ENCODE data around the gene VAMP1. TPM values are rescaled to one million over a fixed set of nuclear protein-coding genes. Genes with fewer than 3 reads are reported as not detected.

Gene VAMP1
- total and polyA plus RNA-seq, 10 of the 15 experiments (the other 5 are each of a cell fraction or from before 2014, with no cell fraction given) = 4.8 to 123 (median 27.5) TPM

DNA sequence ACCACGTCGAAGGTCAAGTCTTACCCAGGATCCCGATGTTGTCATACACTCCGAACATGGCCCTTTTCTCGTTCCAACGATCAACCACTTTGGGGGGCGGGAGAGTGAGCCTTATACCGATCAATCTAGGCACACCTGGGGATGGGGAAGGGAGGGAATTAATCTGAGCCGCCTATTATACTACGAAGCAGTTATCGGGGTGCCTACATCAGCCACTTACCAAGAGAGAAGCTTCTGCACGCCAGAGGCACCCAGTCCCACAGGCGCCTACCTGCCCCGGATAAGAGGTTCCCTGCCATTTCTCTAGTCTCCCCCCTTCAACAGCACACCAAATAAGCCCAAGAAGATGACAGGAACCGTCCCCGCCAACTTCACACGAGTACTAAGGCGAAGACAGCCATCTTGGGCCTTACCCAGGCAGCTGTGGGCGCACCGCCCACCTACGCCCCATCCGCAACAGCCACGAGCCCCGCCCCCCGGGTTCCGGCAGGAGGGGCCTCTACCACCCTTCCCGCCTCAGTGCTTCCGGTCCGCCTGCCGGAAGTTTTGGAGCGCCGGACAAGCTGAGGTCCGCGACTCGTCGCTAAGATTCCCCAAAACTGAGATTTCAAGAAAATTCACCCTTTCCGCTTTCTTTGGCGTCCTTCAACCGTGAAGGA is 22.5 kb upstream of the VAMP1 start, which contains the start of gene MRPL51:
TSS of gene MRPL51 (minus strand) at position 425 of the 659 bp plus-strand sequence. CDS start at position 299, 126 bp downstream.
- H3K9ac ChIP-seq (ENCODE audit: control insufficient read depth, insufficient read depth, low read length) = peak within 1 kb of the TSS; percentile 95
- peak within 1 kb of the TSS; percentile 93 for H3K4me3 ChIP-seq
- ChIA-PET CTCF (interaction anchor here (0.7 to 2.2 kb wide), 11 partner anchors 9 to 69 kb away, joined by 3 to 12 read pairs (median 4); partner anchors contain the start of gene GAPDH), POLR2A (interaction anchor here (0.8 to 1.8 kb wide), 13 partner anchors 9 to 196 kb away, joined by 3 to 25 read pairs (median 5); partner anchors contain the start of genes CD27, GAPDH, VAMP1 and ZNF384), SMC1A (ENCODE audit: uncharacterized antibody, unreplicated experiment) (interaction anchor here (0.8 to 1.5 kb wide), 8 partner anchors 11 to 69 kb away, joined by 3 to 5 read pairs (median 4); partner anchors contain the start of genes TAPBPL and VAMP1), RAD21 (ENCODE audit: unreplicated experiment) (interaction anchor here (0.7 to 1.5 kb wide), 15 partner anchors 22 to 260 kb away, joined by 3 to 7 read pairs (median 4); partner anchors contain the start of genes GAPDH, MLF2, TAPBPL and VAMP1)
- H3K36me3 ChIP-seq (ENCODE audit: control insufficient read depth in 2 of 2, insufficient read depth in 2 of 2, low read length in 1 of 2) = peaks cover 2 to 14% of the 10 kb centered on the region in 2 experiments
- no peaks in the 10 kb centered on the region for H3K27me3 ChIP-seq (replicated peaks in 1 of 2; ENCODE audit: control insufficient read depth in 2 of 2, insufficient read depth in 2 of 2, low read length in 1 of 2)
- peak within 1 kb of the TSS; percentile 97 for H3K27ac ChIP-seq (ENCODE audit: control insufficient read depth, insufficient read depth)
- H3K79me2 ChIP-seq (ENCODE audit: control insufficient read depth, insufficient read depth, low read length) = peaks cover 50% of the 10 kb centered on the region
- in situ Hi-C loops (cut with MboI) (no loop called here), intact Hi-C loops (cut with micrococcal nuclease; ENCODE audit: unreplicated experiment) (loop anchor here (1.0 to 5.0 kb wide), 4 partner anchors 23 to 70 kb away; partner anchors contain the start of genes GAPDH and VAMP1)
- no peaks in the 10 kb centered on the region for H3K9me3 ChIP-seq (replicated peaks; ENCODE audit: control insufficient read depth, insufficient read depth, low read length)
- no peak for FAIRE-seq
- H3K4me1 ChIP-seq (ENCODE audit: control insufficient read depth, insufficient read depth, low read length) = peaks cover 6% of the 10 kb centered on the region; the same call in 1 of the 2 replicates
- DNase-seq (ENCODE audit: low read depth, low spot score) = peak; percentile 72
- ATAC-seq = peak; percentile 92
- under 1% methylated on average over 39 of the region's 39 CpGs for WGBS (ENCODE audit: insufficient coverage, insufficient replicate concordance, low lambda C conversion rate, missing lambda C conversion rate)
- H2AFZ ChIP-seq (ENCODE audit: control insufficient read depth, low read depth, low read length) = peak within 1 kb of the TSS; percentile 88
- no peaks in the 10 kb centered on the region for H4K20me1 ChIP-seq (ENCODE audit: control insufficient read depth, insufficient read depth)
- BruUV-seq (replicated peaks) = TSS peak; percentile 96
- peak within 1 kb of the TSS; percentile 97 for H3K4me2 ChIP-seq (ENCODE audit: control insufficient read depth, insufficient read depth)
- TF ChIP-seq, protein P1, sequence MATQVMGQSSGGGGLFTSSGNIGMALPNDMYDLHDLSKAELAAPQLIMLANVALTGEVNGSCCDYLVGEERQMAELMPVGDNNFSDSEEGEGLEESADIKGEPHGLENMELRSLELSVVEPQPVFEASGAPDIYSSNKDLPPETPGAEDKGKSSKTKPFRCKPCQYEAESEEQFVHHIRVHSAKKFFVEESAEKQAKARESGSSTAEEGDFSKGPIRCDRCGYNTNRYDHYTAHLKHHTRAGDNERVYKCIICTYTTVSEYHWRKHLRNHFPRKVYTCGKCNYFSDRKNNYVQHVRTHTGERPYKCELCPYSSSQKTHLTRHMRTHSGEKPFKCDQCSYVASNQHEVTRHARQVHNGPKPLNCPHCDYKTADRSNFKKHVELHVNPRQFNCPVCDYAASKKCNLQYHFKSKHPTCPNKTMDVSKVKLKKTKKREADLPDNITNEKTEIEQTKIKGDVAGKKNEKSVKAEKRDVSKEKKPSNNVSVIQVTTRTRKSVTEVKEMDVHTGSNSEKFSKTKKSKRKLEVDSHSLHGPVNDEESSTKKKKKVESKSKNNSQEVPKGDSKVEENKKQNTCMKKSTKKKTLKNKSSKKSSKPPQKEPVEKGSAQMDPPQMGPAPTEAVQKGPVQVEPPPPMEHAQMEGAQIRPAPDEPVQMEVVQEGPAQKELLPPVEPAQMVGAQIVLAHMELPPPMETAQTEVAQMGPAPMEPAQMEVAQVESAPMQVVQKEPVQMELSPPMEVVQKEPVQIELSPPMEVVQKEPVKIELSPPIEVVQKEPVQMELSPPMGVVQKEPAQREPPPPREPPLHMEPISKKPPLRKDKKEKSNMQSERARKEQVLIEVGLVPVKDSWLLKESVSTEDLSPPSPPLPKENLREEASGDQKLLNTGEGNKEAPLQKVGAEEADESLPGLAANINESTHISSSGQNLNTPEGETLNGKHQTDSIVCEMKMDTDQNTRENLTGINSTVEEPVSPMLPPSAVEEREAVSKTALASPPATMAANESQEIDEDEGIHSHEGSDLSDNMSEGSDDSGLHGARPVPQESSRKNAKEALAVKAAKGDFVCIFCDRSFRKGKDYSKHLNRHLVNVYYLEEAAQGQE (IDR thresholded peaks at IDR 0.05; ENCODE audit: low read depth, low read length) = 0 out of 2 replicates have a peak, but pooled peaks have one; percentile 3
- TF ChIP-seq, protein P2, sequence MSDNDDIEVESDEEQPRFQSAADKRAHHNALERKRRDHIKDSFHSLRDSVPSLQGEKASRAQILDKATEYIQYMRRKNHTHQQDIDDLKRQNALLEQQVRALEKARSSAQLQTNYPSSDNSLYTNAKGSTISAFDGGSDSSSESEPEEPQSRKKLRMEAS (IDR thresholded peaks at IDR 0.05; ENCODE audit: low read depth, low read length) = peak; percentile 71; the same call in 1 of the 2 replicates
- peak; percentile 22; the same call in 1 of the 2 replicates for TF ChIP-seq ZNF687 (IDR thresholded peaks at IDR 0.05)
- TF ChIP-seq ATF3 (IDR thresholded peaks at IDR 0.05; ENCODE audit: borderline replicate concordance, extremely low read depth, low read depth, low read length) = no peak
- no peak for TF ChIP-seq E2F4 (IDR thresholded peaks at IDR 0.05; ENCODE audit: low read depth, low read length)
- TF ChIP-seq IRF4 (IDR thresholded peaks at IDR 0.05; ENCODE audit: low read depth, low read length) = 0 out of 2 replicates have a peak, but pooled peaks have one; percentile 5
- peak; percentile 79; the same call in 1 of the 2 replicates for TF ChIP-seq MTA3 (IDR thresholded peaks at IDR 0.05; ENCODE audit: borderline replicate concordance, low read length)
